GM21528 (cell line): ENCODE results near the gene C2orf49.

Experiments
- ATAC-seq: cut with Tn5 transposase; IDR thresholded peaks from one replicate; pipeline ENCODE4 v1.9.1; 2021; ENCODE audit warnings: mild to moderate bottlenecking, moderate library complexity; ENCODE audit not compliant: unreplicated experiment, low FRiP score

Gene C2orf49

DNA sequence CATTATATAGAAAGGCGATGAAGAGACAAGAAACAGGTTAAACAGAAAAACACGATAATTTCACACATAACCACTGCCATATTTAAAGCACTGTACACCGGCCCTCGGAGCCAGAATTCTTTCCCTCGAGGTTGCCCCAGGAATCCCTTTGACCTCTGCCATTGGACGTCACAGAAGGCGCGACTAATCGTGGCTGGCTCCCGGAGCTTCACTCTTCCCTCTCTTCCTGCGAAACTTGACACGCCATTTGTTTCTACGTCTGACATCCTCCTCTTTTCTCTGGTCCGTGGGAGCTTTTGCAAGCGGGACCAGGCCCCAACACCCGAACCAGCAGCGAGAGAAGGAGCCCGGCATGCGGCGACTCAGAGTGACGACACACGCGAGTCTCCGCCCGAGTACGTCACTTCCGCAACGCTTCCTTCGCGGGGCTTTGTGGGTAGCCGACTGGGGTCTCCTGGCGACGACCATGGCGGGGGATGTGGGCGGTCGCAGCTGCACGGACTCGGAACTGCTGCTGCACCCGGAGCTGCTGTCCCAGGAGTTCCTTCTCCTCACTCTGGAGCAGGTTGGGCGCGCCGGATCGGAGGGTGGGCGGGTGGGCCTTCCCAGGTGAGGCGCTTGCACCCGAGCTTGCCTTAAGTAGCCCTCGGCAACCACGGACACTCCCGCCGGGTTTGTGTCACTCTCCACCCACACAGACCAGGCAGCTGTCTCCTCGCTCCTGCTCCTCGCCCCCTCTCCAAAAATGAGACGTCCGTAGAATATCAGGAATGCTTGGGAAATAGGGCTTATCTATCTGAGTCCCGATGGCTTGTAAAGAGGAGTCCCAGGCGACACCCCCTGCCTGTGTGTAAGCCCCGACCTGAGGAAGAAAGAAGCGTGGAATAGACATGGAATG, at the start of gene C2orf49:
TSS of gene C2orf49 (plus strand) at position 419 of the 898 bp plus-strand sequence. CDS start at position 467, 48 bp downstream.
- peak; percentile 92 for ATAC-seq

DNA sequence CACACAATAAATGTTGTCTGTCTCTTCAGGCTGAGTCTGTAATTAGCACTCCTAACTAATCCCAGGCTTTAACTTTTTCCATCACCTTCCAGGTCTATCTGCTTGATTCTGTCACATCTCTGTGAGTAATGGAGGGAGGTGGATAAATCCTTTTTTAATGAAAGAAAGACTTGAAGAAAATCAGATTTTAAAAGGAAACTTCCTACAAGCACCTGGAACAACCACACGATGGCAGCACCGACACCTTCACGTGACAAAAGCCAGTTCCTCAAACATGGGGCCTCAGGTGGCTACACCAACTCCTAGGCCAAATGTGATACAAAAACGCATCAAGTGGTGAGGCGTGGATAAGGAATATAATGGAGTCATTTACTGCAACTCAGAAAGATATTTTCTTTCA, 49.6 kb upstream of the C2orf49 start:
- ATAC-seq, result no peak

DNA sequence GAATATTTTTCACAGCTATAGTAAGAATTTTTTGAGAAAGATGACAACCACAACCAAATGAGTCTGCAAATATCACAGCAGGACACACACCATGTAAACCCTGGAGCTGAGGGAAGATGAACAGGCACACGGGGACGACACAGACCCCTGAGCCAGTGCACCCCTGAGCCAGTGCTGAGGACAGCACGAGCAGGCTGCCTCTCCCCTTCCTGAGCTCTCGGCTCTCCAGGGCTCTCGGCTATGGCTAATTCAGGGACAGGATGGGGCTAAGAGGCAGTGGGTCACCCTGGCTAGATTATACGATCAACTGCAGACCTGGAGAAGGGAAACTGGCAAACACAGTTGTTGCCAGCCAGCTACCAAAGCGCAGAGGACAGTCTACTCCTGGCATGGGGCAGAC, 49.2 kb upstream of the C2orf49 start:
- no peak for ATAC-seq

DNA sequence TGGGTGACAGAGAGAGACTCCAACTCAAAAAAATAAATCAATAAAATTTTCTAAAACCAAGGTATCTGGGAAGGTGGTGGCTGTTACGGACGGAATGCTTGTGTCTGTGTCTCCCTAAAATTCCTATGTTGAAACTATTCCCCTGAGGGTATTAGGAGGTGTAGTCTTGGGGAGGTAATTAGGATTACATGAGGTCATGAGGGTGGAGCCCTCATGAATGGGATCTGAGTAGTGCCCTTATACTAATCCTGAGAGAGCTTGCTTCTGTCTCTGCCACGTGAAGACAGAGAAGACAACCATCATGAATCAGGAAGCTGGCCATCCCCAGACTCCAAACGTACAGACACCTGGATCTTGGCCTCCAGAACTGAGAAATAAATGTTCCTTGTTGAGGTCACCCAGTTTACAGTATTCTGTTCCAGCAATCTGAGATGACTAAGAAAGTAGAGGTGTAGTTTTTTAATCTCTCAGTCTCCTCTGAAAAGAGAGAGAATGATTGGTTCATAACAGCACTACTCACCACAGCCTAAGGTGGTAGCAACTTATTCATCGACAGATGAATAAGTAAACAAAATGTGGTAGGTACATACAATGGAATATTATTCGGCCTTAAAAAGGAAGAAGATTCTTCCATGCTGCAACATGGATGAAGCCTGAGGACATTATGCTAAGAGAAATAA, 46.2 kb upstream of the C2orf49 start:
- no peak for ATAC-seq

DNA sequence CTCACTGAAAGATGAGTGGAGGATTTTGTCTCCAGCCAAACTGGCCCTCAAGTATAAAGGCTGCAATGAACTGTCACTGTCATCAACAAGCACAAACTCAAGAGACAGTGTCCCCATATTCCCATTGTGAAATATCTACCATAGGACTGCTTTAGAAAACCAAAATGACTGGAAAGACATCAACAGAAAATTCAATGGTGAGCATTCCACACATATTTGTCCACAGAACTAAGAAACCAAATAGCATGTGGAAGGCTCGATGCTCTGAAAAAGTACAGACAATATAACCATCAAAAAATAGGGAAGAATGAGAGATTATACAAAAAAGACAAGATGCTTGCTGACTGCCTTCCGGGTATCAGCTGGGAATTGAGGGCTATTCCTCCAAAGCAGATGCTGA, 45.4 kb upstream of the C2orf49 start:
- no peak for ATAC-seq

DNA sequence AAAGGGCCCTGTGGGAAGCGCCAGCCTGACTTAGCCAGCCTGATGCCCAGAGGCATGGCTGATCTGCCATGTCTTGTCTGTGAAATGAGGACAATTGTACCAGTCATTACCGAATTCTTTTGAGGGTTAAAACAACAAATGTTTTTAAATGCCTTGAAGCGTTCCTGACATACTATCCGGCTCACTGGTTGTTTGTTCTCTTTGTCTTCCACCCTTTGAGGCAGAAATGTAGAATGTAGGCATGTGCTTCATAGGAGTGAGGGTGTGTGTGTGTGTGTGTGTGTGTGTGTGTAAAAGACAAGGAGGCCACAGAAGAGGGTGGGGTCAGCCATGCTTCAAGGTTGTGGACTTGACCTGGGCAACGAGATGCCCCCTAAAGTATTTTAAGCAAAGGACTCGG, 43.3 kb upstream of the C2orf49 start:
- ATAC-seq, result no peak

- ATAC-seq, result no peak
Observed at GRCh38 chr2:105294844-105295481, 42.4 kb upstream of the C2orf49 start.

- no peak for ATAC-seq
Observed at GRCh38 chr2:105296017-105296611, 41.2 kb upstream of the C2orf49 start.

- ATAC-seq, result no peak
Observed at GRCh38 chr2:105297216-105297615, 40.1 kb upstream of the C2orf49 start.

GRCh38 chr2:105298017-105298416, 39.3 kb upstream of the C2orf49 start:
- ATAC-seq, result no peak

DNA sequence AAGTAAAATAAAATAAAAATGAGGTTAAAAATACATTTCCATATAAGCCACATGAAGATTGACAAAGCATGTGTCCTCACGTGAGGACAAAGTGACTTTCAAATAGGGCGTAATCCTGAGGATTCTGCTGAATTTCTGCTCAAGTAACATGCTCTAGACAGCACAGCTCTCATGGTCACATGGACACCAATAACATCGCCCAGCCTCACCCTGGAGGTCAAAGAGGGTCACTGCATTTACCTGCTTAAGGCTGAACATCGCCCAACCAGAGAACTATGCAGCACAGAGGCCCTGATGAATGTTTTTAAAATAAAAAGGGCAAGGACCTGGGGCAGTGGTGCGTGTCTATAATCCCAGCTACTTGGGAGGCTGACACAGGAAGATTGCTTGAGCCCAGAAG, 38.0 kb upstream of the C2orf49 start:
- no peak for ATAC-seq

DNA sequence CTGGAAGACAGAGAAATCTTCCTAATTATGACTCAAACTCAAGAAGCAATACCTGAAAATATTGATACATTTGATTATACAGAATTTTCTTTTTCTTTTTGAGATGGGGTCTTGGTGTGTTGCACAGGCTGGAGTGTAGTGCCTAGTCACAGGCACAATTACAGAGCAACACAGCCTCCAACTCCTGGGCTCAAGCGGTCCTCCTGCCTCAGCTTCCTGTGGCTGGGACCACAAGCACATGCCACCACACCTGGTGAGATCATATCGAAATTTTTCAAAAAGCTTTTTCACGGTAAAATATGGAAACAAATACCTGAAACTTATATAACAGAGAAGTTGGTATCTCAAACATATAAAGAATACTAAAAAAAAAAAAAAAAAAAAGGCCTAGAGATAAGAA, 35.7 kb upstream of the C2orf49 start:
- ATAC-seq, result no peak

- ATAC-seq, result no peak
Observed at GRCh38 chr2:105307146-105307545, 30.2 kb upstream of the C2orf49 start.

DNA sequence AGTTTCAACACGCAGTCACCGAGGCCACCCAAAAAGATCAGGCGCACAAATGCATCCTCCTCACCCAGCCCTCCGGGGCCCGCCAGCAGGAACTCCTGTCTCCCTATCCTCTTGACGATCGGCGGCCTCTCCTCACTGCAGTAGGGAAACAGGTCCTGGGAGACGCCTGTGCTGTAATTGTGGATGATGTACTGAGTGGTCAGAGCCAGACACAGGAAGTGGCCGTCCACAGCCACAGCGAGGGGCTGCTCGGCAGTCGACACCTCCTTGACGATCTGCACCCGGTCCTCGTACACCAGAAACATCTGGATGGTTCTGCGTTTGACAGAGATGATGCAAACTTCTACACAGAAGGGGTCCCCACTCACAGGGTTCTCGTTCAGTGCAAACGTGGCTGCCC, 29.8 kb upstream of the C2orf49 start:
- no peak for ATAC-seq

DNA sequence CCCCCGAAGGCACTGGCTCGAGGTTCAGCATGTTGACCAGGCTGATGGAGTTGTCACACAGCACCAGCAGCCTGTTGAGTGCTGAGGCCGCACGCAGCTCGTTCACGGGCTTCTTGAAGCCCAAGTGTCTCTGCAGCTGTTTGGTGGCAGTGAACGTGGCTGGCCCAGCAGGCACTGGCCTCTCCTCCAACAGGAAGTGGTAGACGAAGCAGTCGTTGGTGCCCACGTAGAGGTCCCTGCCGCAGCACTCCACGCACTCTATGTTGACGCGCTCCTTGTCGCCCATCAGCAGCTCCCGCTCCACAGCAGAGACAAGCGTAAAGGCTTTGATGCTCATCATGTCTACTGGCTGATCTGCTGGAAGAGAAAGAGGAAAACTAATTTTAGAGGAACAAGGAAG, 29.4 kb upstream of the C2orf49 start:
- no peak for ATAC-seq

DNA sequence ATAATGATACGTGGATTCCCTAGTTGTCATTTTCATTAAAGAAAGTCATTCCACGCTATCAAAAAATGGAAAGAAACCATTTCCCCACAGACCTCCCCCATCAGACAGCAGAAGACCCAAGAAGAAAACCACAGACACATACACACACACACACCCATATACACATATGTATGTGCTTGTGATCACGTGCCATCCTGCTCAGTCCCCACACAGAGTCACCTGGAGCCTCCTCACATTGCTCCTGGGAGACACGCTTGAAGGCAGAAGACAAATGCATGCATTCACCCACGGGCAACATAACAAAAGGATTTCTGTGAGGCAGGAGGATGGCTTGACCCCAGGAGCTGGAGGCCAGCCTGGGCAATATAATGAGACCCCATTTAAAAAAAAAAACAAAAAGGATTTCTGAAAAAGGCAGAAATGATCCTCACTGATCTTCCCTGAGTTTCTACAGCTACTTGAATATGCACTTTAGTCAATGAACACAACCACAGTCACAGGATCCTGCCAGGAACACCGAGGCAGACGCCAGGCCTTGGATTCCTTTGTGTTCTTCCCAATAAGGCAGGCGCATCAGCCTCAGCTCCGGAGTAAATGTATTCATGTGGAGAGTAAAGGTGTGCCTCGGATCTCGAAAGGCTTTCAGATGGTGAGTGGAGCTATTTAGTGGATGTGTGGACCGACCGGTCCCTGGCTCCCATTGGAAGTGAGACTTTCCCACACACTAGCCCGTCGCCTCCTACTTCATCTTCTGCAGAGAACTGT, 28.8 kb upstream of the C2orf49 start:
- ATAC-seq, result no peak

DNA sequence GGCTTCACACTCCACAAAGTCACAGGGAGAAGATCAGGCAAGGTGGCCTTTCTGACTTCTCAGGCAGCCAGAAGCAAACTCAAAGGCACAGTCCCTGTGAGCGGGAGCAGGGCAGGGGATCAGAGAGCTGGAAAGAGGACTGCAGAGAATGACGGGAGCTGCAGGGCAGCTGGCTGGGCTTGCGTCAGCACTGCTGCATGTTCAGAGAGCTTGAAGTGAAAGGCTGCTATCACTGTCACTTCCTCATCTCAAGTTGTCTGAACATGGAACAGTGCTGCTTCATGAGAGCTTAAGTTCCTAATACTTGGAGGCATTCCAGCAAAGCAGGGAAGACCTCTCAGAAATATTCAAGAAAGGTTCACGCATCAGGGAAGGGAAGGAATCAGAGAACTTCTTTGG, 28.2 kb upstream of the C2orf49 start:
- no peak for ATAC-seq

DNA sequence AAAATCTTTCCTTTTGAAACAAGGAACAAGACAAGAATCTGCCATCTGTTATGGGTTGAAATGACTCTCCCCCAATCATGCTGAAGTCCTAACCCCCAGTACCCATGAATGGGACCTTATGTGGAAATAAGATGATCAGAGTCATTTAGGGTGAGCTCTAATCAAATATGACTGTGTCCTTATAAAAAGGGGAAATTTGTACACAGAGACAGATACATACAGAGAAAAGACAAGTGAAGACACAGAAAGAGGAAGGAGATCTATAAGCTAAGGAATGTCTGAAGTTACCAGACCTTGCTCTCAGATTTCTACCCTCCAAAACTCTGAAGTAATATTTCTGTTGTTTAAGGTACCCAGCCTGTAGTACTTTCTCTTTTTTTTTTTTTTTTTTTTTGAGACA, 23.5 kb upstream of the C2orf49 start:
- no peak for ATAC-seq

DNA sequence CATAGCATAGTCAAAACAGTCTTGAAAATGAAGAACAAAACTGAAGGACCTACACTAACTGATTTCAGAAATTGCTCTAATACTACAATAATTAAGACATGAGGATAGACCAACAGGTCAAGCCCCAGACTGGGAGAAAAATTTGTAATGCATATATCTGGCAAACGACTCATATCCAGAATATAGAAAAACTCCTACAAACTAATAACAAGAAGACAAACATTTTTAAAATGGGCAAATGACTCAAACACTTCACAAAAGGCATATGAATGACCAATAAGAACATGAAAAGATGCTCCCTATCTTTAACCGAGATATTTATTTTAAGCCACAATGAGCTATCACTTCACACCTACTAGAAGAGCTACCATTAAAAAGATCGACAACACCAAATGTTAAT, 22.0 kb upstream of the C2orf49 start:
- ATAC-seq, result peak; percentile 53

GRCh38 chr2:105317937-105318336, 19.4 kb upstream of the C2orf49 start:
- ATAC-seq, result no peak
